Loucy (cell line): ENCODE results near the gene PFKL.
"Not testable (repeated sequence)": the region's sequence is repeated elsewhere in the genome, so short reads cannot be mapped to it uniquely, and the experiment has no call there.

Experiments
- EZH2phosphoT487 ChIP-seq: fragments of 200-600 bp; IDR thresholded peaks from 2 replicates; pipeline ENCODE4 v1.6.1; 2018; ENCODE audit warnings: antibody characterized with exemption, mild to moderate bottlenecking, moderate library complexity, borderline replicate concordance
- TF ChIP-seq, protein P1 (sequence below): fragments of 200-600 bp; sonication (generic); conservative IDR thresholded peaks from 2 replicates; pipeline ENCODE4 v1.5.1; 2014; ENCODE audit warnings: mild to moderate bottlenecking, antibody characterized with exemption, low read length

DNA sequence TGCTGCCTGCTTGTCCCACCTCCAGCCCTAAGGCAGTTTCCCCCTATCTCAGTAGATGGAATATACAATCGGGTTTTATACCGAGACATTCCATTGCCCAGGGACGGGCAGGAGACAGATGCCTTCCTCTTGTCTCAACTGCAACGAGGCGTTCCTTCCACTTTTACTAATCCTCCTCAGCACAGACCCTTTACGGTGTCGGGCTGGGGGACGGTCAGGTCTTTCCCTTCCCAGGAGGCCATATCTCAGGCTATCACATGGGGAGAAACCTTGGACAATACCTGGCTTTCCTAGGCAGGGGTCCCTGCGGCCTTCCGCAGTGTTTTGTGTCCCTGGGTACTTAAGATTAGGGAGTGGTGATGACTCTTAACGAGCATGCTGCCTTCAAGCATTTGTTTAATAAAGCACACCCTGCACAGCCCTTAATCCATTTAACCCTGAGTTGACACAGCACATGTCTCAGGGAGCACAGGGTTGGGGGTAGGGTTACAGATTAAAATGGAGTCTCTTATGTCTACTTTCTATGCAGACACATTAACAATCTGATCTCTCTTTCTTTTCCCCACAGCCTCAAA, 16.6 kb upstream of the PFKL start:
- TF ChIP-seq, protein P1, sequence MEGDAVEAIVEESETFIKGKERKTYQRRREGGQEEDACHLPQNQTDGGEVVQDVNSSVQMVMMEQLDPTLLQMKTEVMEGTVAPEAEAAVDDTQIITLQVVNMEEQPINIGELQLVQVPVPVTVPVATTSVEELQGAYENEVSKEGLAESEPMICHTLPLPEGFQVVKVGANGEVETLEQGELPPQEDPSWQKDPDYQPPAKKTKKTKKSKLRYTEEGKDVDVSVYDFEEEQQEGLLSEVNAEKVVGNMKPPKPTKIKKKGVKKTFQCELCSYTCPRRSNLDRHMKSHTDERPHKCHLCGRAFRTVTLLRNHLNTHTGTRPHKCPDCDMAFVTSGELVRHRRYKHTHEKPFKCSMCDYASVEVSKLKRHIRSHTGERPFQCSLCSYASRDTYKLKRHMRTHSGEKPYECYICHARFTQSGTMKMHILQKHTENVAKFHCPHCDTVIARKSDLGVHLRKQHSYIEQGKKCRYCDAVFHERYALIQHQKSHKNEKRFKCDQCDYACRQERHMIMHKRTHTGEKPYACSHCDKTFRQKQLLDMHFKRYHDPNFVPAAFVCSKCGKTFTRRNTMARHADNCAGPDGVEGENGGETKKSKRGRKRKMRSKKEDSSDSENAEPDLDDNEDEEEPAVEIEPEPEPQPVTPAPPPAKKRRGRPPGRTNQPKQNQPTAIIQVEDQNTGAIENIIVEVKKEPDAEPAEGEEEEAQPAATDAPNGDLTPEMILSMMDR, result not testable (repeated sequence)
- not testable (repeated sequence) for TF ChIP-seq EZH2phosphoT487
